GM23248 (cell line): ENCODE data around the gene CMTM7. TPM values are rescaled to one million over a fixed set of nuclear protein-coding genes. Genes with fewer than 3 reads are reported as not detected.

Experiments
- DNase-seq: peaks from one replicate; pipeline ENCODE4 v3.0.0-alpha.2; 2015
- H2AFZ ChIP-seq: fragments of 200-600 bp; sonication (generic); 2 replicates; pipeline ENCODE4 v1.6.1; 2016; ENCODE audit warnings: antibody characterized with exemption
- H3F3A ChIP-seq: fragments of 200-600 bp; sonication (generic); 2 replicates; pipeline ENCODE4 v1.6.1; 2016; ENCODE audit warnings: mild to moderate bottlenecking, antibody characterized with exemption, mixed run types; ENCODE audit not compliant: insufficient read depth
- H3K27ac ChIP-seq: fragments of 200-600 bp; sonication (generic); 2 replicates; pipeline ENCODE4 v1.5.1; 2016; ENCODE audit warnings: mild to moderate bottlenecking
- H3K27me3 ChIP-seq: fragments of 200-600 bp; sonication (generic); replicated peaks from 2 replicates; pipeline ENCODE4 v1.6.1; 2016; ENCODE audit warnings: mild to moderate bottlenecking; ENCODE audit not compliant: insufficient read depth
- H3K36me3 ChIP-seq: fragments of 200-600 bp; sonication (generic); 2 replicates; pipeline ENCODE4 v1.6.1; 2016; ENCODE audit warnings: low read depth, mild to moderate bottlenecking
- H3K4me1 ChIP-seq: fragments of 200-600 bp; sonication (generic); 2 replicates; pipeline ENCODE4 v1.6.1; 2016; ENCODE audit warnings: mild to moderate bottlenecking; ENCODE audit not compliant: insufficient read depth
- H3K4me2 ChIP-seq: fragments of 200-600 bp; sonication (generic); one replicate; pipeline ENCODE4 v1.6.1; 2016; ENCODE audit warnings: mild to moderate bottlenecking; ENCODE audit not compliant: unreplicated experiment
- H3K4me3 ChIP-seq: fragments of 200-600 bp; sonication (generic); 2 replicates; pipeline ENCODE4 v1.5.1; 2016; ENCODE audit warnings: mild to moderate bottlenecking
- H3K79me2 ChIP-seq: fragments of 200-600 bp; sonication (generic); 2 replicates; pipeline ENCODE4 v1.6.1; 2016; ENCODE audit warnings: mild to moderate bottlenecking; ENCODE audit not compliant: insufficient read depth
- H3K9ac ChIP-seq: fragments of 200-600 bp; sonication (generic); 2 replicates; pipeline ENCODE4 v1.6.1; 2016; ENCODE audit warnings: mild to moderate bottlenecking
- H3K9me2 ChIP-seq: fragments of 200-600 bp; sonication (generic); 2 replicates; pipeline ENCODE4 v1.6.1; 2016; ENCODE audit warnings: mixed run types, mild to moderate bottlenecking, moderate library complexity; ENCODE audit not compliant: insufficient read depth
- H3K9me3 ChIP-seq: fragments of 200-600 bp; sonication (generic); one replicate; pipeline ENCODE4 v1.6.1; 2017; ENCODE audit warnings: low read depth
- H4K20me1 ChIP-seq: fragments of 200-600 bp; sonication (generic); 2 replicates; pipeline ENCODE4 v1.6.0; 2016; ENCODE audit not compliant: insufficient read depth
- EZH2 ChIP-seq: fragments of 200-600 bp; sonication (generic); IDR thresholded peaks from 2 replicates; pipeline ENCODE4 v1.6.1; 2018; ENCODE audit warnings: antibody characterized with exemption, mild to moderate bottlenecking; ENCODE audit not compliant: insufficient read depth, poor library complexity, severe bottlenecking
- EZH2phosphoT487 ChIP-seq: fragments of 200-600 bp; sonication (generic); IDR thresholded peaks from 2 replicates; pipeline ENCODE4 v1.6.1; 2018; ENCODE audit warnings: antibody characterized with exemption, moderate library complexity, mild to moderate bottlenecking, low read depth; ENCODE audit not compliant: insufficient read depth
- WGBS, 2 experiments: methylation state at CpG; one replicate each; pipeline ENCODE4 v1.1.6; 2015 to 2017; ENCODE audit warnings: low lambda C conversion rate in 2 of 2, low coverage in 1 of 2; ENCODE audit errors: missing lambda C conversion rate in 2 of 2; 5-methylcytosine and 5-hydroxymethylcytosine counted together
- in situ Hi-C: fragments of 300-500 bp; cut with MboI; formaldehyde crosslinking; loops from 2 replicates; pipeline ENCODE4 v1.15.0; 2020
- polyA plus RNA-seq: library from polyadenylated mRNA; unstranded; fragments of >200 nt; fragmentation: Nextera tagmentation; extraction: Ambion mirVana; gene quantifications from 2 replicates; pipeline ENCODE4 v1.2.1, GENCODE V29; 2016
- total RNA-seq: library from RNA; depleted of rRNA; stranded (reverse); fragments of >200 nt; shearing (Covaris generic); gene quantifications from 2 replicates; pipeline ENCODE4 v1.2.3, GENCODE V29; 2014

The CMTM7 gene
- total and polyA plus RNA-seq, 2 experiments from 2014 or later = 6.3 to 23.0 TPM

- TF ChIP-seq EZH2phosphoT487 = no peak
- TF ChIP-seq EZH2 = no peak
- Histone ChIP-seq H3K9me2 (no peaks in the 10 kb centered on the region), H4K20me1 (no peaks in the 10 kb centered on the region), H3K27me3 (no peaks in the 10 kb centered on the region), H3F3A (peaks cover 25% of the 10 kb centered on the region), H3K4me1 (peaks cover 27% of the 10 kb centered on the region), H3K27ac (peak overlapping the region; percentile 68), H3K4me3 (peak overlapping the region; percentile 23), H2AFZ (no peak overlapping the region), H3K9ac (0 out of 2 replicates have a peak overlapping the region, but pooled peaks have one; percentile 38), H3K4me2 (peak overlapping the region; percentile 54), H3K9me3 (no peaks in the 10 kb centered on the region), H3K36me3 (no peaks in the 10 kb centered on the region), H3K79me2 (peaks cover 7% of the 10 kb centered on the region; the same call in 1 of the 2 replicates)
- in situ Hi-C loops = no loop called here
- WGBS, 2 experiments = 9 to 14% methylated on average over 10 of the region's 10 CpGs
- DNase-seq = peak; percentile 83
These were observed 30.6 kb downstream of the CMTM7 start for GRCh38 chr3:32421991-32422859.

DNA sequence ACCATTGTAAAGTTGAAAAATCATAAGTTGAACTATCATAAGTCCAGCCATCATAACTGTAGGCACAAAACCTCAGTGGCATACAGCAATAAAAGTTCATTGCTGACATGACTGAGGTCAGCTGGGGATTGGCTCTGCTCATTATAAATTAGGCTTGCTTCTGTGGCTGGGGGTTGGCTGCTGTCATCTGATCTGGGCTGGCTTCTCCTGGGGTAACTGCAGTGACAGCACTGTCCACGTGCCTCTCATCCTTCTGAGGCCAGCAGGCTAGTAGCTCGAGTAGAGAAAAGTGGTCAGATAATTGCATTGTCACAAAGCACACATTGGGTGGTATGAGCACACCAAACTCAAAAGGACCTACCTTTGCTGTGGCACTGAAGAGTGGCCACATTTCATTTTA is 31.3 kb downstream of the CMTM7 start:
- H2AFZ ChIP-seq = no peak overlapping the region
- TF ChIP-seq EZH2 (no peak), EZH2phosphoT487 (no peak)
- H3K27ac ChIP-seq = no peak overlapping the region
- DNase-seq = no peak
- H4K20me1 ChIP-seq = no peaks in the 10 kb centered on the region
- WGBS, 2 experiments = 53 to 55% methylated on average over 2 of the region's 2 CpGs
- H3K4me3 ChIP-seq = no peak overlapping the region
- no peaks in the 10 kb centered on the region for H3K9me3 ChIP-seq
- no peaks in the 10 kb centered on the region for H3K36me3 ChIP-seq
- no peaks in the 10 kb centered on the region for H3K27me3 ChIP-seq
- in situ Hi-C loops = no loop called here
- peaks cover under 1% of the 10 kb centered on the region; the same call in 1 of the 2 replicates for H3K79me2 ChIP-seq
- no peak overlapping the region for H3K9ac ChIP-seq
- H3K9me2 ChIP-seq = no peaks in the 10 kb centered on the region
- peaks cover 27% of the 10 kb centered on the region for H3K4me1 ChIP-seq
- no peak overlapping the region for H3K4me2 ChIP-seq
- peaks cover 25% of the 10 kb centered on the region for H3F3A ChIP-seq

GRCh38 chr3:32423534-32423933 is 31.9 kb downstream of the CMTM7 start:
- Histone ChIP-seq H3K4me1 (peaks cover 27% of the 10 kb centered on the region), H3K4me2 (no peak overlapping the region), H4K20me1 (no peaks in the 10 kb centered on the region), H3K27me3 (no peaks in the 10 kb centered on the region), H3K79me2 (no peaks in the 10 kb centered on the region), H3K9ac (no peak overlapping the region), H3K9me2 (no peaks in the 10 kb centered on the region), H3K4me3 (no peak overlapping the region), H3K27ac (no peak overlapping the region), H3K9me3 (no peaks in the 10 kb centered on the region), H3F3A (peaks cover 25% of the 10 kb centered on the region), H2AFZ (no peak overlapping the region), H3K36me3 (no peaks in the 10 kb centered on the region)
- WGBS, 2 experiments = 98 to 100% methylated on average over 3 of the region's 3 CpGs
- TF ChIP-seq EZH2phosphoT487 (no peak), EZH2 (no peak)
- no peak for DNase-seq
- in situ Hi-C loops = no loop called here

DNA sequence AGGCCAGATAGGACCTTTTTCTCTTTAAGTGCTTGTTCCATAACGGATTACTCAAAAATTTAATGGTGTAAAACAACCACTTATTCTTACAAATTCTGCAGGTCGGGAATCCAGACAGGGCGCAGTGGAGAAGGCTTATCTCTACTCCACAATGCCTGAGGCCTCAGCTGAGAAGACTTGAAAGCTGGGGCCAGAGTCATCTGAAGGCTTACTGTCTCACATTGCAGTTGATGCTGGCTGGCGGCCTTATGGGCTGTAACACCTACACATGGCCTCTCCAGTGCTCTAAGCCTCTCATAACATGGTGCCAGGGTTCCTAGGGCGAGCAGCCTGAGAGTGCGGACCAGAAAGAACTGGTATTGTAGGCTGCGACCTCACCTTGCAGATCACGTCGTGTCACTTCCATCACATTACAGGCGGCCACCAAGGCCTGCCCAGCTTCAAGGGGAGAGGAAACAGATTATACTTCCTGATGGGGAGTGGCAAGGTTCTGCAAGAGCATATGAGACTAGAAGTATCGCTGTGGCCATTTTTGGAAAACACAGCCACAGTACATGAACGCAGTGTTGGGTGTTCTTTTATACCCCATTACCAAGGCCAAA is 32.4 kb downstream of the CMTM7 start:
- Histone ChIP-seq H3K27ac (no peak overlapping the region), H3K4me3 (no peak overlapping the region), H4K20me1 (no peaks in the 10 kb centered on the region), H3K9ac (no peak overlapping the region), H3K9me2 (no peaks in the 10 kb centered on the region), H3K36me3 (no peaks in the 10 kb centered on the region), H3K79me2 (no peaks in the 10 kb centered on the region), H3K4me1 (peaks cover 27% of the 10 kb centered on the region), H3K9me3 (no peaks in the 10 kb centered on the region), H3F3A (peaks cover 25% of the 10 kb centered on the region), H2AFZ (no peak overlapping the region), H3K4me2 (no peak overlapping the region), H3K27me3 (no peaks in the 10 kb centered on the region)
- TF ChIP-seq EZH2phosphoT487 (no peak), EZH2 (no peak)
- in situ Hi-C loops = no loop called here
- WGBS, 2 experiments = 99% methylated on average over 12 of the region's 12 CpGs
- DNase-seq = no peak
